Tibial artery (tissue), 4 donors: Measurements from ENCODE around the gene CKS1B.

ENCODE experiments used
- DNase-seq, 2 donors: peaks; one replicate each; pipeline ENCODE4 v3.0.0-alpha.2; 2019
- H3K27ac ChIP-seq, 2 donors: fragments of 200-600 bp; sonication (generic) in 1 of 2; 1 replicate in 1 of 2; 2 replicates in 1 of 2; pipeline ENCODE4 v1.5.1; 2018 to 2019; ENCODE audit warnings: mild to moderate bottlenecking in 1 of 2
- H3K27me3 ChIP-seq, 2 donors: fragments of 200-600 bp; sonication (generic) in 1 of 2; one replicate each; pipeline versions ENCODE4 v1.5.1 to v1.6.0; 2016 to 2019
- H3K36me3 ChIP-seq, 3 donors: fragments of 200-600 bp; sonication (generic) in 2 of 3; one replicate each; pipeline ENCODE4 v1.5.1; 2016 to 2019; ENCODE audit warnings: mild to moderate bottlenecking in 2 of 3
- H3K4me1 ChIP-seq, 4 donors: fragments of 200-600 bp; sonication (generic) in 2 of 4; 1 replicate in 3 of 4; 2 replicates in 1 of 4; pipeline ENCODE4 v1.5.1; 2016 to 2019
- H3K4me3 ChIP-seq, 2 donors: fragments of 200-600 bp; sonication (generic) in 1 of 2; 1 replicate in 1 of 2; 2 replicates in 1 of 2; pipeline ENCODE4 v1.5.1; 2018 to 2019; ENCODE audit warnings: mild to moderate bottlenecking in 2 of 2
- H3K9me3 ChIP-seq, 3 donors: fragments of 200-600 bp; sonication (generic) in 1 of 3; one replicate each; pipeline ENCODE4 v1.5.1; 2016 to 2019
- CTCF ChIP-seq, 2 experiments: fragments of 200-600 bp in 1 of 2; fragments of 450-650 bp in 1 of 2; IDR thresholded peaks; one replicate each; pipeline ENCODE4 v1.5.1; 2017 to 2019; ENCODE audit warnings: antibody characterized with exemption in 2 of 2, mild to moderate bottlenecking in 1 of 2, moderate library complexity in 1 of 2
- intact Hi-C: fragments of 100-400 bp; cut with DNase I; formaldehyde crosslinking; loops from one replicate; pipeline ENCODE4 v1.15.0; 2023; ENCODE audit warnings: low total_unique reads

Gene CKS1B

DNA sequence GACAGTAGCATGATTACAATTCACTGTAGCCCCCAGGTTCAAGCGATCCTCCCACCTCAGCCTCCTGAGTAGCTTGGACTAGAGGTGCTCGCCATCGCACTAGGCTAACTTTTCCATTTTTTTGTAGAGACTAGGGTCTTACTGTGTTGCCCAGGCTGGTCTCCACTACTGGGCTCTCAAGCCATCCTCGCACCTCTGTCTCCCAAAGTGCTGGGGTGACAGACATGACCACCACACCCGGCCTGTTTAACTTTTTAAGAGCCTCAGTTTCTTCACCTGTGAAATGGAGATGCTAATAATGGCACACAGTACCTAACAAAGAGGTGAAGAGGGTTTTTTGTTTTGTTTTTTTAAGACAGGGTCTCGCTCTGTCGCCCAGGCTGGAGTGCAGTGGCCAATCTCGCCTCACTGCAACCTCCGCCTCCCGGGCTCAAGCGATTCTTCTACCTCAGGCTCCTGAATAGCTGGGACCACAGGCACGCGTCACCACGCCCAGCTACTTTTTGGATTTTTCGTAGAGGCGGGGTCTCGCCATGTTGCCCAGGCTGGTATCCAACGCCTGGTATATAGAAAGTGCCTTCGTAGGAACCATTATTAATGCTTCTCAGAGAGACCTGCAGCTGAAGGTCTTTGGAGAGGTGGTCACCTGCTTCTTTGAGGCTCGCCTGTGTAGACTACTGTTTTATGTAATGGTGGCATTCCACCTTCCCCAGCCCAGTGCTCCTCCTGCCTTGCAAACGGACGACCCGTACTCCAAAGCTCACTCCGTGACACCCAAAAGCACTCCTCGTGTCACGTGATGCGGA is 38.5 kb upstream of the CKS1B start:
- TF ChIP-seq CTCF (IDR thresholded peaks at IDR 0.05), result no peak
- Histone ChIP-seq H3K9me3 (no peaks in the 10 kb centered on the region), H3K36me3 (peaks cover 0 to 10% (median 5%) of the 10 kb centered on the region in 3 donors), H3K27me3 (no peaks in the 10 kb centered on the region), H3K4me1 (peaks cover 0 to 33% (median 25%) of the 10 kb centered on the region in 4 donors), H3K4me3 (peak overlapping the region; percentile 62 to 77), H3K27ac (peak overlapping the region; percentile 94 to 97)
- intact Hi-C loops, result loop anchor here (2.0 kb wide), 1 partner anchor 39 kb away; the partner anchor contains the start of gene CKS1B
- DNase-seq, result no peak

GRCh38 chr1:154936555-154937084 is 37.9 kb upstream of the CKS1B start, which contains the start of gene PMVK:
Gene PMVK, minus strand, starts transcription at chr1:154936719. Its CDS starts 34 bp downstream, at chr1:154936685.
- intact Hi-C loops, result loop anchor here (2.0 kb wide), 1 partner anchor 38 kb away; the partner anchor contains the start of gene CKS1B
- H3K4me3 ChIP-seq, result peak within 1 kb of the TSS; percentile 62 to 77
- peaks cover 0 to 5% (median 0%) of the 10 kb centered on the region in 3 donors for H3K36me3 ChIP-seq
- peak; percentile 97 to 98 for DNase-seq
- H3K9me3 ChIP-seq, result no peaks in the 10 kb centered on the region
- H3K27ac ChIP-seq, result peak within 1 kb of the TSS; percentile 94 to 97
- no peaks in the 10 kb centered on the region for H3K27me3 ChIP-seq
- peaks cover 0 to 36% (median 25%) of the 10 kb centered on the region in 4 donors for H3K4me1 ChIP-seq
- TF ChIP-seq CTCF (IDR thresholded peaks at IDR 0.05), result peak; percentile 19 to 35

- H3K9me3 ChIP-seq, result no peaks in the 10 kb centered on the region
- H3K36me3 ChIP-seq, result no peaks in the 10 kb centered on the region
- peak; percentile 43 to 48 for TF ChIP-seq CTCF (IDR thresholded peaks at IDR 0.05)
- peaks cover 0 to 43% (median 27%) of the 10 kb centered on the region in 4 donors for H3K4me1 ChIP-seq
- peak overlapping the region; percentile 94 to 97 for H3K27ac ChIP-seq
- intact Hi-C loops, result loop anchor here (2.0 kb wide), 1 partner anchor 37 kb away; the partner anchor contains the start of gene CKS1B
- H3K27me3 ChIP-seq, result no peaks in the 10 kb centered on the region
- peak; percentile 84 to 94 for DNase-seq
- peak overlapping the region; percentile 62 to 77 for H3K4me3 ChIP-seq
These were observed 37.1 kb upstream of the CKS1B start for GRCh38 chr1:154937085-154937987.

DNA sequence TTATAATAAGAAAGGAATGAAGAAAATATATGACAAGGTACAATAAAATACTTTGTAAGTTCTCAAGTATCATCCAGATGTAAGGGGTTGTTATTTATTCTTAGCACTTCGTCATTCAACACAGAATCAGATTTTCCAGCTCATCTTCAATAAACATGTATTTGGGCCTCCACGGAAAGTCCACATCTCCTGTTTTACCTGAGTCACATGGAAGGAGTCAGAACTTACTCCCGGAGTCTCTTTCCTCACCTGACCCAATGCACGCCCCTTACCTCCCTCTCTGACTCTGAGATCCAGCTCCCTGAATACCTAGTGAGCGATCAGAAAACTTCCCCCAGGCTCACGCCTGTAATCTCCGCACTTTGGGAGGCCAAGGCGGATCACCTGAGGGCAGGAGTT is 36.5 kb upstream of the CKS1B start:
- no peaks in the 10 kb centered on the region for H3K27me3 ChIP-seq
- peak overlapping the region; percentile 94 to 97 for H3K27ac ChIP-seq

More for the DNA sequence above, 36.5 kb upstream of the CKS1B start:
- TF ChIP-seq CTCF (IDR thresholded peaks at IDR 0.05), result no peak
- Histone ChIP-seq H3K9me3 (no peaks in the 10 kb centered on the region), H3K36me3 (no peaks in the 10 kb centered on the region), H3K4me3 (peak overlapping the region; percentile 62 to 77), H3K4me1 (peaks cover 0 to 47% (median 28%) of the 10 kb centered on the region in 4 donors)
- DNase-seq, result no peak
- intact Hi-C loops, result loop anchor here (2.0 kb wide), 1 partner anchor 37 kb away; the partner anchor contains the start of gene CKS1B
